HEK293T (cell line): ENCODE data around the gene FADS3.

Experiments
- CTCF ChIA-PET: fragments of 350-600 bp; formaldehyde crosslinking; extraction: SDS; loops from one replicate; lab custom pipeline; 2021; ENCODE audit warnings: antibody characterized with exemption, inconsistent platforms; lab: Yijun Ruan, JAX
- POLR2A ChIA-PET: fragments of 350-600 bp; formaldehyde crosslinking; extraction: SDS; loops from one replicate; lab custom pipeline; 2020; ENCODE audit warnings: antibody characterized with exemption, inconsistent platforms; lab: Yijun Ruan, JAX
- DNase-seq: peaks from one replicate; pipeline ENCODE4 v3.0.0; 2012; ENCODE audit warnings: mixed read lengths; ENCODE audit errors: extremely low spot score
- ARNT ChIP-seq: fragments of 450-650 bp; IDR thresholded peaks from 2 replicates; pipeline ENCODE4 v1.6.1; 2017; ENCODE audit warnings: mild to moderate bottlenecking
- BHLHE40 ChIP-seq: fragments of 450-650 bp; IDR thresholded peaks from 2 replicates; pipeline ENCODE4 v1.6.1; 2016; ENCODE audit warnings: mild to moderate bottlenecking, moderate library complexity, borderline replicate concordance
- CTBP1 ChIP-seq: fragments of 450-650 bp; IDR thresholded peaks from 2 replicates; pipeline ENCODE4 v1.6.1; 2016; ENCODE audit warnings: borderline replicate concordance
- ELF4 ChIP-seq: fragments of 450-650 bp; IDR thresholded peaks from 2 replicates; pipeline ENCODE4 v1.6.1; 2017; ENCODE audit warnings: antibody characterized with exemption
- FOXA1 ChIP-seq: fragments of 450-650 bp; IDR thresholded peaks from 2 replicates; pipeline ENCODE4 v1.6.1; 2016; ENCODE audit warnings: mild to moderate bottlenecking
- FOXK2 ChIP-seq: fragments of 450-650 bp; IDR thresholded peaks from 2 replicates; pipeline ENCODE4 v1.6.1; 2016; ENCODE audit warnings: mild to moderate bottlenecking
- FOXM1 ChIP-seq: fragments of 450-650 bp; IDR thresholded peaks from 2 replicates; pipeline ENCODE4 v1.6.1; 2017; ENCODE audit warnings: mild to moderate bottlenecking, borderline replicate concordance
- HDGF ChIP-seq: fragments of 450-650 bp; IDR thresholded peaks from 2 replicates; pipeline ENCODE4 v1.6.1; 2017; ENCODE audit warnings: antibody characterized with exemption, borderline replicate concordance
- L3MBTL2 ChIP-seq: fragments of 450-650 bp; conservative IDR thresholded peaks from 2 replicates; pipeline ENCODE4 v1.6.1; 2016; ENCODE audit warnings: mild to moderate bottlenecking
- LEF1 ChIP-seq: fragments of 450-650 bp; IDR thresholded peaks from 2 replicates; pipeline ENCODE4 v1.6.1; 2017; ENCODE audit warnings: mild to moderate bottlenecking, borderline replicate concordance
- NFRKB ChIP-seq: fragments of 450-650 bp; IDR thresholded peaks from 2 replicates; pipeline ENCODE4 v1.6.1; 2016; ENCODE audit warnings: mild to moderate bottlenecking, moderate library complexity
- SP1 ChIP-seq: fragments of 450-650 bp; IDR thresholded peaks from 2 replicates; pipeline ENCODE4 v1.6.1; 2017
- SUZ12 ChIP-seq: fragments of 450-650 bp; IDR thresholded peaks from 2 replicates; pipeline ENCODE4 v1.6.1; 2016; ENCODE audit warnings: mild to moderate bottlenecking
- TARDBP ChIP-seq: fragments of 450-650 bp; IDR thresholded peaks from 2 replicates; pipeline ENCODE4 v1.6.1; 2016
- ZNF384 ChIP-seq: fragments of 450-650 bp; IDR thresholded peaks from 2 replicates; pipeline ENCODE4 v1.6.1; 2016
- TF ChIP-seq, protein P1 (sequence below): fragments of 450-650 bp; IDR thresholded peaks from 2 replicates; pipeline ENCODE4 v1.6.1; 2016

FADS3 gene

DNA sequence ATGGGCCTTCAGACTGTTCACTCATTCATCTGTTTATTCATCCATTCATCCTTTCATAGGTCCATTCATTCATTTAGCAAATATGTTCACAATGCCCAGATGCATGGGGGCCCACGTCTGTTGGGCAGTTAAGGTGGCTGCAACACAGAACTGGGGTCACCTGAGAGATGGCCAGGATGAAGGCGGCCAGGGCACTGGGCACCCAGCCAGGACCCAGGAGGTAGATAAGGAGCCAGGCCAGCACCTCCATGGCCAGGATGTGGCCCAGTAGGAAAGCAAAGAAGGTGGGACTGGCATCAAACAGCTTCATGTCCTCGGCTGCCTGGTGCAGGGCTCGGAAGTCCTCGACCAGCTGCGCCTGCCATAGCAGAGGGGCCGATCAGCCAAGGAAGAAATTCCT, 12.2 kb downstream of the FADS3 start:
- ChIA-PET POLR2A (no interaction called here), CTCF (interaction anchor here (1.4 kb wide), 1 partner anchor 203 kb away, joined by 5 read pairs; no protein-coding TSS in a partner anchor)
- DNase-seq, result no peak
- no peak for TF ChIP-seq SUZ12

DNA sequence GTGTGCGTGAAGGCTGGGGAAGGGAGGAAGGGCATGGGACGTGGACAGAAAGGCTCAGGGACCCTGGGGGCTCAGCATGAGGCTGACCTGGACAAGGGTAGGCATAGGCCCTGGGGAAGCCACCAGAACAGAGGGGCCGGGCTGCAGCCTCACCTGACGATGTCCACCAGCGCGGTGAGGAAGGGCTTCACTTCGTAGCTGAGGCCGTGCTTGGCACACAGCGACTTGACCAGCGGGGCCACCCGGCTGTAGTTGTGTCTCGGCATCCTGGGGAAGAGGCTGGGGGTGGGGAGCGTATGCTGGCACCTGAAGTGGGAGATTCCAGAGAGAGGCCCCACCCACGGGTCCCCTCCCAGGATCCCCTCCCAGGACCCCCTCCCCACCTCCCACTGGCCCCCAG, 15.6 kb downstream of the FADS3 start:
- TF ChIP-seq FOXM1 (no peak), HDGF (no peak), CTBP1 (no peak), BHLHE40 (no peak), ZNF384 (no peak), TARDBP (no peak), ELF4 (no peak)
- POLR2A ChIA-PET, result no interaction called here
- CTCF ChIA-PET, result interaction anchor here (1.5 kb wide), 1 partner anchor 9 kb away, joined by 3 read pairs; no protein-coding TSS in a partner anchor
- DNase-seq, result no peak

DNA sequence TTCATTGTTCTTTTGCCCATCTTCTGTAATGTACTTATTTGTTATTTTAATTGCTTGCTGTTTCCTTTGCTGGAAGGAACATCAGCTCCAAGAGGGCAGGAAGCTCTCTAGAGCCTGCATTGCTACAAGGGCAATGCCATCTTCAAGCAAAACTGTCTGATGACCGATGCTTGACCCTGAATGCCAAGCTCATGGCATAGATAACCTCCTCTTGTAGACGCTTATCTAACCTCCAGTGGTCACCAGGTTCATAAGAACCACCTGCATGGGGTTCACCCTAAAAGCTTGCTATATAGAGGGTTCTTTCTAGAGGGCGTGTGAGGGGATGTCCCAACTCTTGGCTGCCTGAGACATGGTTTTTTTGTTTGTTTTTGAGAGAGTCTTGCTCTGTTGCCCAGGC, 16.5 kb downstream of the FADS3 start:
- CTCF ChIA-PET, result interaction anchor here (0.6 to 1.5 kb wide), 4 partner anchors 8 to 232 kb away, joined by 3 to 4 read pairs (median 3); no protein-coding TSS in a partner anchor
- POLR2A ChIA-PET, result interaction anchor here (1.4 kb wide), 1 partner anchor 75 kb away, joined by 3 read pairs; the partner anchor contains the start of gene BEST1
- no peak for DNase-seq
- TF ChIP-seq ARNT (no peak), ZNF384 (no peak), LEF1 (no peak), NFRKB (no peak), FOXK2 (no peak), CTBP1 (no peak), TARDBP (no peak), ELF4 (no peak), SUZ12 (no peak), BHLHE40 (no peak), L3MBTL2 (no peak), FOXM1 (no peak), FOXA1 (no peak), HDGF (no peak), SP1 (no peak)
- TF ChIP-seq, protein P1, sequence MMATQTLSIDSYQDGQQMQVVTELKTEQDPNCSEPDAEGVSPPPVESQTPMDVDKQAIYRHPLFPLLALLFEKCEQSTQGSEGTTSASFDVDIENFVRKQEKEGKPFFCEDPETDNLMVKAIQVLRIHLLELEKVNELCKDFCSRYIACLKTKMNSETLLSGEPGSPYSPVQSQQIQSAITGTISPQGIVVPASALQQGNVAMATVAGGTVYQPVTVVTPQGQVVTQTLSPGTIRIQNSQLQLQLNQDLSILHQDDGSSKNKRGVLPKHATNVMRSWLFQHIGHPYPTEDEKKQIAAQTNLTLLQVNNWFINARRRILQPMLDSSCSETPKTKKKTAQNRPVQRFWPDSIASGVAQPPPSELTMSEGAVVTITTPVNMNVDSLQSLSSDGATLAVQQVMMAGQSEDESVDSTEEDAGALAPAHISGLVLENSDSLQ, result no peak

DNA sequence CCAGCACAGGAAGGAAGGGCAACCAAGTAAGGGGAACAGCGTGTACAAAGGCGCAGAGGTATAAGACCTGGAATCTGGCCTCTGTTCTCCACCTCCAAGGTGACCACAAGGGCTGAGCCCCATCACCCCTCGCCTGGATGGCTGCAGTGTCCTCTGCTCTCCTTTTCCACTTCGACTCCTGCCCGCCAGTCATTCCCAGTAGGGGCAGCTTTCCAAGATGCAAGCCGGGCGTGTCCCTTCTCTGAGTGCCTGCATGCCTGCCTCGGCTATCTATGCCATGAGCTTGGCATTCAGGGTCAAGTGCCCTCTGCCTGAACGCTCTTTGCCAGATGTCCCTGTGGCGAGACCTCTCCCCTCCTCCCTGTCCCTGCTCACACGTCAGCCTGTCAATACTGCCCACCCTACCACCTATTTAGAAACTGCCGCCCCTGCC, 17.0 kb downstream of the FADS3 start:
- CTCF ChIA-PET, result interaction anchor here (0.7 to 1.5 kb wide), 3 partner anchors 8 to 233 kb away, joined by 3 to 4 read pairs (median 3); no protein-coding TSS in a partner anchor
- no peak for DNase-seq
- POLR2A ChIA-PET, result interaction anchor here (1.4 kb wide), 1 partner anchor 75 kb away, joined by 3 read pairs; the partner anchor contains the start of gene BEST1

DNA sequence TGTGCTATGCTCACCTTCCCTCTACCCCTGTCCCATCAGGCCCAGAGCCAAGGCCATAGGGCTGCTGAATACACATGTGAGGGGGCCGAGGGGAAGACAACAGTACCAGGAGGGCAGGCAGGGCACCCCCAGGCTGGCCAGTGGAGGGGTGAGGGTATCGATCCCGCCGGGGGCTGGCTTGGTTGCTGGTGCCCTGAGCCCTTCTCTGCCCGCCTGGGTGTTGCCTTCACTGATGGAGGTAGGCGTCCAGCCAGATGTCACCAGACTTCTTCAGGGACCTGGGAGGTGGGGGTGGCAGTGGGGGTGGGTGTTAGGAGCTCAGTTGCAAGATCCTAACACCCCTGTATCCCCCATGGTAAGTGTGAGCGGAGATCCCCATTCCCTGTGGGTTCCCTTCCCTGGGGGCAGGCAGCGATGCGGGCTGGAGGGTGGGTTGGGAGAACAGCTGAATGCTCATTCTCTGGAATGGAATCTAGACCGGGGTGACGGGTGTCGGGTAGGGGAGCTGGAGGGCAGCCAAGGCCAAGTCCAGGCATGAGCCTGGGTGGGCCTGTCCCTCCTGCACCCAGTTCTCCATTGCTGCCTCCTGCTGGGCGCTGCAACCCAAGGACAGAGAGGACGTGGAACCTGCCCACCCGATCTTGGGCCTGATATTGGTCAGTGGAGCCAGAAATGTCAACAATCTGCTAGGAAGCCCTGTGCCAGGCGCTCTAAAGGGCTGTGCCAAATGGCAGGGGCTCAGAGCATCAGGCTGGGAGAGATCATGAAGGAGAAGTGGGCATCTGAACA, 17.6 kb downstream of the FADS3 start:
- no peak for DNase-seq
- TF ChIP-seq ELF4, result no peak
- TF ChIP-seq FOXA1, result no peak
- TF ChIP-seq SUZ12, result no peak
- TF ChIP-seq HDGF, result no peak
- TF ChIP-seq BHLHE40, result no peak
- TF ChIP-seq NFRKB, result no peak
- TF ChIP-seq SP1, result no peak
- ChIA-PET POLR2A (interaction anchor here (1.4 kb wide), 1 partner anchor 76 kb away, joined by 3 read pairs; the partner anchor contains the start of gene BEST1), CTCF (interaction anchor here (0.6 to 1.0 kb wide), 2 partner anchors 8 to 190 kb away, joined by 3 to 4 read pairs; no protein-coding TSS in a partner anchor)

More for the DNA sequence above, 17.0 kb downstream of the FADS3 start:
- no peak for TF ChIP-seq TARDBP
- no peak for TF ChIP-seq BHLHE40
- no peak for TF ChIP-seq ZNF384
- TF ChIP-seq, protein P1, result no peak
- no peak for TF ChIP-seq SP1
- TF ChIP-seq SUZ12, result no peak
- no peak for TF ChIP-seq NFRKB
- TF ChIP-seq ELF4, result no peak
- TF ChIP-seq HDGF, result no peak
- TF ChIP-seq L3MBTL2, result no peak
- TF ChIP-seq FOXK2, result no peak
- TF ChIP-seq FOXM1, result no peak
- no peak for TF ChIP-seq LEF1
- TF ChIP-seq ARNT, result no peak

DNA sequence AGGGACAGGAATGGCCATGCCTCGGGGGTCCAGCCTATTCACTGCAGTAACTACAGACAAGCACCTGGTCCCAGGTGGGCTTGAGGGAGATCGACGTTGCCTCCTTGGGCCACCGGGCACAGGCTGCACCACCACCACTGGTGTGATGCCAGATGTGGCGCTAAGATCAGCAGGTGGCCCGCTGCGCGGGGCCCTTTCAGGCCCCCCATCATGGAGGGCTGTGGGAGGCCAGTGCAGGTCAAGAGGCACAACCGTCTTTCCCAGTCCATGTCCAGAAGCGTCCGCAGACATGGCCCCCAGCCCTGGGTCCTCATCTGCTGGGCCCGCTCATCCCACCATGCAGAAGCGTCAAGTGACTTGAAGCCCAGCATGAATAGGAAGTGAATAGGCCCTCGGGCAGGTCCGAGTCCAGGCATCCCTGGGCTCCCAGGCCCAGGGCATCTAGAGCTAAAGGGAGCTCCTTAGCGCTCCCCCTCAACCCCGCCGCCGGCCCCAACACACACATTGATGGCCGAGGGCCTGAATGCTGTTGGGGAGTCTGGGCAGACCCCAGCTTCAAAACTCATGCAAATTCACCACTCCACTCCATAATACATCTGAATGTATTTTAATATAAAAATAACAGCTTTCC, 18.3 kb downstream of the FADS3 start:
- CTCF ChIA-PET, result interaction anchor here (0.6 to 1.1 kb wide), 3 partner anchors 8 to 191 kb away, joined by 3 to 4 read pairs (median 3); no protein-coding TSS in a partner anchor
- POLR2A ChIA-PET, result no interaction called here
- DNase-seq, result no peak
- TF ChIP-seq TARDBP (no peak), FOXA1 (no peak), NFRKB (no peak), HDGF (no peak), CTBP1 (no peak), L3MBTL2 (no peak), FOXM1 (no peak), LEF1 (no peak), BHLHE40 (no peak), ZNF384 (no peak), SUZ12 (no peak)
